HCT116 (cell line): ENCODE results near the gene RUNX2. TPM values are rescaled to one million over a fixed set of nuclear protein-coding genes. Genes with fewer than 3 reads are reported as not detected.

ENCODE experiments used
- ATAC-seq: fragments of 200-7000 bp; cut with Tn5 transposase; 2 replicates; pipeline ENCODE4 v1.9.1; 2020; ENCODE audit warnings: mild to moderate bottlenecking, moderate library complexity
- BruUV-seq: library from RNA; stranded (reverse); fragments of 400-500 nt; replicated peaks from 2 replicates; lab custom pipeline; 2021; lab: Mats Ljungman, UMichigan
- CTCF ChIA-PET: fragments of 300-600 bp; sonication (Branson Sonifier 250); formaldehyde crosslinking; loops from one replicate; lab custom pipeline; 2021; ENCODE audit warnings: antibody characterized with exemption; lab: Charles Lee
- POLR2A ChIA-PET: fragments of 300-600, 350-600 bp; sonication (Branson Sonifier 250); formaldehyde crosslinking; loops from one replicate; lab custom pipeline; 2021; ENCODE audit warnings: antibody characterized with exemption; lab: Charles Lee
- RAD21 ChIA-PET, 2 experiments: fragments of 300-600 bp; sonication (Branson Sonifier 250); formaldehyde crosslinking; loops; one replicate each; lab custom pipeline; 2023; ENCODE audit warnings: low total read pairs in 2 of 2; ENCODE audit not compliant: uncharacterized antibody in 2 of 2, unreplicated experiment in 2 of 2, low non-redundant PET in 1 of 2; lab: Charles Lee
- DNase-seq: peaks from one replicate; pipeline ENCODE4 v3.0.0-alpha.2; 2010; ENCODE audit warnings: low read depth, low spot score
- H2AFZ ChIP-seq: fragments of 200-600 bp; shearing (Covaris generic), sonication (generic); 2 replicates; pipeline ENCODE4 v1.6.1; 2017; ENCODE audit warnings: low read depth, mixed run types, mixed read lengths, antibody characterized with exemption, low read length; ENCODE audit not compliant: poor library complexity, severe bottlenecking
- H3K27ac ChIP-seq: 2 replicates; pipeline ENCODE4 v1.5.1; 2012; ENCODE audit warnings: low read depth, low read length
- H3K27me3 ChIP-seq: fragments of 200-600 bp; sonication (generic); 2 replicates; pipeline ENCODE4 v1.6.1; 2016; ENCODE audit warnings: mixed run types, low read length, mixed read lengths; ENCODE audit not compliant: insufficient read depth
- H3K36me3 ChIP-seq, 2 experiments: fragments of 200-500 bp in 1 of 2; fragments of 200-600 bp in 1 of 2; sonication (Bioruptor generic) in 1 of 2; sonication (generic) in 1 of 2; 2 replicates each; pipeline versions ENCODE4 v1.5.1 to v1.6.1; 2014 to 2016; ENCODE audit warnings: low read length in 2 of 2, inconsistent platforms in 1 of 2, mixed read lengths in 1 of 2, mixed run types in 1 of 2; ENCODE audit not compliant: insufficient read depth in 2 of 2, control insufficient read depth in 1 of 2
- H3K4me1 ChIP-seq, 2 experiments: fragments of 200-600 bp in 1 of 2; sonication (generic) in 1 of 2; 2 replicates each; pipeline versions ENCODE4 v1.5.1 to v1.6.1; 2012 to 2017; ENCODE audit warnings: low read length in 2 of 2, inconsistent platforms in 1 of 2, mild to moderate bottlenecking in 1 of 2, mixed read lengths in 1 of 2, mixed run types in 1 of 2, moderate library complexity in 1 of 2; ENCODE audit not compliant: insufficient read depth in 2 of 2, control insufficient read depth in 1 of 2
- H3K4me2 ChIP-seq: fragments of 200-600 bp; sonication (generic); 2 replicates; pipeline ENCODE4 v1.6.1; 2017; ENCODE audit warnings: mixed run types, low read length, mixed read lengths
- H3K4me3 ChIP-seq, 2 experiments: fragments of 200-600 bp in 1 of 2; sonication (generic) in 1 of 2; replicated peaks in 1 of 2; 2 replicates each; pipeline ENCODE4 v1.5.1; 2011 to 2016; ENCODE audit warnings: low read length in 2 of 2, control low read depth in 1 of 2, low read depth in 1 of 2, mild to moderate bottlenecking in 1 of 2, mixed read lengths in 1 of 2, mixed run types in 1 of 2
- H3K79me2 ChIP-seq: fragments of 200-600 bp; sonication (generic); 2 replicates; pipeline ENCODE4 v1.6.1; 2017; ENCODE audit warnings: mild to moderate bottlenecking, mixed run types, low read length, moderate library complexity, mixed read lengths; ENCODE audit not compliant: insufficient read depth
- H3K9ac ChIP-seq: fragments of 200-600 bp; sonication (generic); 2 replicates; pipeline ENCODE4 v1.6.1; 2016; ENCODE audit warnings: low read length, mixed read lengths
- H3K9me2 ChIP-seq: fragments of 200-600 bp; sonication (generic), shearing (Covaris generic); 2 replicates; pipeline ENCODE4 v1.6.1; 2017; ENCODE audit warnings: mixed run types, mild to moderate bottlenecking, moderate library complexity; ENCODE audit not compliant: insufficient read depth
- H3K9me3 ChIP-seq, 2 experiments: fragments of 200-500 bp in 1 of 2; fragments of 200-600 bp in 1 of 2; sonication (Bioruptor generic) in 1 of 2; sonication (generic) in 1 of 2; 2 replicates each; pipeline ENCODE4 v1.6.1; 2014 to 2017; ENCODE audit warnings: low read length in 2 of 2, mixed read lengths in 2 of 2, inconsistent platforms in 1 of 2, low read depth in 1 of 2, mild to moderate bottlenecking in 1 of 2, mixed run types in 1 of 2, moderate library complexity in 1 of 2; ENCODE audit not compliant: control insufficient read depth in 1 of 2, insufficient read depth in 1 of 2
- H4K20me1 ChIP-seq: fragments of 200-600 bp; sonication (generic), shearing (Covaris generic); 2 replicates; pipeline ENCODE4 v1.6.1; 2017; ENCODE audit warnings: mixed run types, mild to moderate bottlenecking, moderate library complexity; ENCODE audit not compliant: insufficient read depth
- EGR1 ChIP-seq: IDR thresholded peaks from 2 replicates; pipeline ENCODE4 v1.6.1; 2012; ENCODE audit warnings: low read depth
- ELF1 ChIP-seq: IDR thresholded peaks from 2 replicates; pipeline ENCODE4 v1.6.1; 2012; ENCODE audit warnings: low read depth, borderline replicate concordance
- FOSL1 ChIP-seq: IDR thresholded peaks from 2 replicates; pipeline ENCODE4 v1.6.1; 2012; ENCODE audit warnings: low read depth
- JUND ChIP-seq: IDR thresholded peaks from 2 replicates; pipeline ENCODE4 v1.6.1; 2012
- RAD21 ChIP-seq: IDR thresholded peaks from 2 replicates; pipeline ENCODE4 v1.6.1; 2012; ENCODE audit warnings: low read depth, mild to moderate bottlenecking
- SP1 ChIP-seq: IDR thresholded peaks from 2 replicates; pipeline ENCODE4 v1.6.1; 2012; ENCODE audit warnings: low read depth
- YY1 ChIP-seq: IDR thresholded peaks from 2 replicates; pipeline ENCODE4 v1.6.1; 2011; ENCODE audit warnings: low read length, low read depth, moderate library complexity, mild to moderate bottlenecking; ENCODE audit not compliant: insufficient replicate concordance; ENCODE audit errors: extremely low read depth
- ZFX ChIP-seq: fragments of 450-650 bp; IDR thresholded peaks from 2 replicates; pipeline ENCODE4 v1.6.1; 2017
- ZNF274 ChIP-seq: fragments of 200-500 bp; sonication (Bioruptor generic); IDR thresholded peaks from 2 replicates; pipeline ENCODE4 v1.6.1; 2014; ENCODE audit warnings: mild to moderate bottlenecking, low read depth, low read length, inconsistent platforms
- intact Hi-C: fragments of 100-400 bp; cut with micrococcal nuclease; formaldehyde crosslinking; loops from 2 replicates; pipeline ENCODE4 v1.10.0; 2022
- total RNA-seq: library from RNA; stranded (reverse); gene quantifications from one replicate; pipeline ENCODE4 v1.2.1, GENCODE V29; 2021; ENCODE audit not compliant: unreplicated experiment
- TF ChIP-seq, protein P1 (sequence below): IDR thresholded peaks from 2 replicates; pipeline ENCODE4 v1.6.1; 2012; ENCODE audit warnings: low read depth
- TF ChIP-seq, protein P2 (sequence below): IDR thresholded peaks from 2 replicates; pipeline ENCODE4 v1.6.1; 2012
- TF ChIP-seq, protein P3 (sequence below): IDR thresholded peaks from 2 replicates; pipeline ENCODE4 v1.6.1; 2011; ENCODE audit warnings: mild to moderate bottlenecking, low read length, moderate library complexity; ENCODE audit not compliant: insufficient replicate concordance; ENCODE audit errors: extremely low read depth

Gene RUNX2
- total RNA-seq, 1 experiment from 2014 or later = 1.1 TPM

DNA sequence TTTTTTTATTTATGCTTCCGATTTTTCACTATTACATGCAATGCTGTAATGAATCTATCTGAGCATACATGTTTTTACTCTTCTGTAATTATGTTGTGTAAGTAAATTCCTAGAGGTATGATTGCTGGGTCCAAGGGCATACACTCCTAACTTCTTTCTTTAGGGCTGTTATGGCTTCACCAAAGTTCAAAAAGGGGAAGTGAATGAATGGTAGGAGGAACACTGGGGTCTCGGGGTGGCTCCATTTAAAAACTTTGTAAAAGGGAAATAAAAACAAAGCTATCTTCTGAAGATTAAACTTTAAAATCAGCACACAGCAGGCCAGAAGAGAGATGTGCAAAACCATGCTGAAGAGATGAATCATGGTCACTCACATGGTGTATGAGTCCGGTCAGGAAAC is 338.7 kb downstream of the RUNX2 start:
- Histone ChIP-seq H3K79me2 (no peaks in the 10 kb centered on the region), H3K4me1 (no peaks in the 10 kb centered on the region), H3K9me2 (no peaks in the 10 kb centered on the region), H3K9me3 (no peaks in the 10 kb centered on the region), H3K9ac (no peak overlapping the region), H3K27me3 (no peaks in the 10 kb centered on the region; the same call in 1 of the 2 replicates), H4K20me1 (no peaks in the 10 kb centered on the region), H2AFZ (no peak overlapping the region), H3K27ac (no peak overlapping the region), H3K36me3 (no peaks in the 10 kb centered on the region), H3K4me3 (no peak overlapping the region), H3K4me2 (no peak overlapping the region)
- ChIA-PET RAD21 (no interaction called here), CTCF (no interaction called here), POLR2A (no interaction called here)
- intact Hi-C loops = no loop called here
- BruUV-seq = no TSS peak
- TF ChIP-seq ZFX (no peak), ELF1 (no peak), YY1 (no peak)
- TF ChIP-seq, protein P1, sequence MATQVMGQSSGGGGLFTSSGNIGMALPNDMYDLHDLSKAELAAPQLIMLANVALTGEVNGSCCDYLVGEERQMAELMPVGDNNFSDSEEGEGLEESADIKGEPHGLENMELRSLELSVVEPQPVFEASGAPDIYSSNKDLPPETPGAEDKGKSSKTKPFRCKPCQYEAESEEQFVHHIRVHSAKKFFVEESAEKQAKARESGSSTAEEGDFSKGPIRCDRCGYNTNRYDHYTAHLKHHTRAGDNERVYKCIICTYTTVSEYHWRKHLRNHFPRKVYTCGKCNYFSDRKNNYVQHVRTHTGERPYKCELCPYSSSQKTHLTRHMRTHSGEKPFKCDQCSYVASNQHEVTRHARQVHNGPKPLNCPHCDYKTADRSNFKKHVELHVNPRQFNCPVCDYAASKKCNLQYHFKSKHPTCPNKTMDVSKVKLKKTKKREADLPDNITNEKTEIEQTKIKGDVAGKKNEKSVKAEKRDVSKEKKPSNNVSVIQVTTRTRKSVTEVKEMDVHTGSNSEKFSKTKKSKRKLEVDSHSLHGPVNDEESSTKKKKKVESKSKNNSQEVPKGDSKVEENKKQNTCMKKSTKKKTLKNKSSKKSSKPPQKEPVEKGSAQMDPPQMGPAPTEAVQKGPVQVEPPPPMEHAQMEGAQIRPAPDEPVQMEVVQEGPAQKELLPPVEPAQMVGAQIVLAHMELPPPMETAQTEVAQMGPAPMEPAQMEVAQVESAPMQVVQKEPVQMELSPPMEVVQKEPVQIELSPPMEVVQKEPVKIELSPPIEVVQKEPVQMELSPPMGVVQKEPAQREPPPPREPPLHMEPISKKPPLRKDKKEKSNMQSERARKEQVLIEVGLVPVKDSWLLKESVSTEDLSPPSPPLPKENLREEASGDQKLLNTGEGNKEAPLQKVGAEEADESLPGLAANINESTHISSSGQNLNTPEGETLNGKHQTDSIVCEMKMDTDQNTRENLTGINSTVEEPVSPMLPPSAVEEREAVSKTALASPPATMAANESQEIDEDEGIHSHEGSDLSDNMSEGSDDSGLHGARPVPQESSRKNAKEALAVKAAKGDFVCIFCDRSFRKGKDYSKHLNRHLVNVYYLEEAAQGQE = no peak
- DNase-seq (no peak), ATAC-seq (no peak)

DNA sequence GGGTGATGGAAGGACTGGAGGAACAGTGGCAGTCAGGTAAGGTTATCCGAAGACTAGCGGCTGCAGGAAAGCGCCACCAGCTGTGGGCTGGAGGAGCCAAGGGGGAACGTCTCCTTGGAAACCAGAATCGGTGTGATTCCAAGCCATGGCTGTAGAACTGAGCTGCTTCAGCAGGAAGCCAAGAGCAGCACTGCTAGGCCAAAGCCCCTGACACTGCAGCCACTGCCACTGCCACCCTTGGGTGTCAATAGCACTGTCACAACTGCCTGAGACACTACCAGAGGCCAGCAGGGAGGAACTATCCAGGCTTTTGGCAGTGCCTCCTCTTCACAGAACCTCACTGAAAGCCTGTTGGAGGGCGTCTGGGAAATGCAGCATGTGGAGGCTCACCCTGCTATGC is 339.2 kb downstream of the RUNX2 start:
- H3K4me1 ChIP-seq = no peaks in the 10 kb centered on the region
- no peaks in the 10 kb centered on the region for H3K36me3 ChIP-seq
- BruUV-seq = no TSS peak
- H3K27me3 ChIP-seq = no peaks in the 10 kb centered on the region
- ChIA-PET POLR2A (no interaction called here), CTCF (no interaction called here), RAD21 (no interaction called here)
- no peak overlapping the region for H3K9ac ChIP-seq
- intact Hi-C loops = no loop called here
- DNase-seq (no peak), ATAC-seq (no peak)
- no peaks in the 10 kb centered on the region for H3K79me2 ChIP-seq
- H3K4me2 ChIP-seq = no peak overlapping the region
- H2AFZ ChIP-seq = no peak overlapping the region
- no peak overlapping the region for H3K27ac ChIP-seq
- no peaks in the 10 kb centered on the region for H3K9me3 ChIP-seq
- H3K4me3 ChIP-seq = no peak overlapping the region
- H4K20me1 ChIP-seq = no peaks in the 10 kb centered on the region
- no peaks in the 10 kb centered on the region for H3K9me2 ChIP-seq
- TF ChIP-seq, protein P2, sequence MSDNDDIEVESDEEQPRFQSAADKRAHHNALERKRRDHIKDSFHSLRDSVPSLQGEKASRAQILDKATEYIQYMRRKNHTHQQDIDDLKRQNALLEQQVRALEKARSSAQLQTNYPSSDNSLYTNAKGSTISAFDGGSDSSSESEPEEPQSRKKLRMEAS = no peak
- TF ChIP-seq SP1 (no peak), ZNF274 (no peak), JUND (no peak), RAD21 (no peak), EGR1 (no peak), FOSL1 (no peak)
- TF ChIP-seq, protein P1 = no peak
- TF ChIP-seq, protein P3, sequence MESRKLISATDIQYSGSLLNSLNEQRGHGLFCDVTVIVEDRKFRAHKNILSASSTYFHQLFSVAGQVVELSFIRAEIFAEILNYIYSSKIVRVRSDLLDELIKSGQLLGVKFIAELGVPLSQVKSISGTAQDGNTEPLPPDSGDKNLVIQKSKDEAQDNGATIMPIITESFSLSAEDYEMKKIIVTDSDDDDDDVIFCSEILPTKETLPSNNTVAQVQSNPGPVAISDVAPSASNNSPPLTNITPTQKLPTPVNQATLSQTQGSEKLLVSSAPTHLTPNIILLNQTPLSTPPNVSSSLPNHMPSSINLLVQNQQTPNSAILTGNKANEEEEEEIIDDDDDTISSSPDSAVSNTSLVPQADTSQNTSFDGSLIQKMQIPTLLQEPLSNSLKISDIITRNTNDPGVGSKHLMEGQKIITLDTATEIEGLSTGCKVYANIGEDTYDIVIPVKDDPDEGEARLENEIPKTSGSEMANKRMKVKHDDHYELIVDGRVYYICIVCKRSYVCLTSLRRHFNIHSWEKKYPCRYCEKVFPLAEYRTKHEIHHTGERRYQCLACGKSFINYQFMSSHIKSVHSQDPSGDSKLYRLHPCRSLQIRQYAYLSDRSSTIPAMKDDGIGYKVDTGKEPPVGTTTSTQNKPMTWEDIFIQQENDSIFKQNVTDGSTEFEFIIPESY = no peak
